Esophagus squamous epithelium (tissue), 5 donors: Measurements from ENCODE around the gene STK32C. TPM values are rescaled to one million over a fixed set of nuclear protein-coding genes. Genes with fewer than 3 reads are reported as not detected.

Experiments
- DNase-seq: peaks from one replicate; lab custom pipeline; 2025; lab: John Stamatoyannopoulos, UW
- H3K27ac ChIP-seq, 4 donors: fragments of 200-600 bp; sonication (generic); one replicate each; pipeline ENCODE4 v1.5.1; 2016 to 2019; ENCODE audit warnings: mild to moderate bottlenecking in 1 of 4
- H3K27me3 ChIP-seq, 4 donors: fragments of 200-600 bp; sonication (generic); 1 replicate in 3 of 4; 2 replicates in 1 of 4; pipeline versions ENCODE4 v1.5.1 to v1.6.0; 2017 to 2021; ENCODE audit warnings: antibody characterized with exemption in 1 of 4
- H3K36me3 ChIP-seq, 3 donors: fragments of 200-600 bp; sonication (generic); one replicate each; pipeline ENCODE4 v1.5.1; 2016 to 2019
- H3K4me1 ChIP-seq, 3 donors: fragments of 200-600 bp; sonication (generic); one replicate each; pipeline ENCODE4 v1.5.1; 2017 to 2019
- H3K4me3 ChIP-seq, 4 donors: fragments of 200-600 bp; sonication (generic); 1 replicate in 3 of 4; 2 replicates in 1 of 4; pipeline ENCODE4 v1.5.1; 2016 to 2019; ENCODE audit warnings: mild to moderate bottlenecking in 2 of 4, moderate library complexity in 1 of 4
- H3K9me3 ChIP-seq, 3 donors: fragments of 200-600 bp; sonication (generic); one replicate each; pipeline ENCODE4 v1.5.1; 2016 to 2019
- CTCF ChIP-seq, 6 experiments: fragments of 450-650 bp in 4 of 6; fragments of 200-600 bp in 2 of 6; sonication (generic) in 2 of 6; IDR thresholded peaks; one replicate each; pipeline ENCODE4 v1.5.1; 2016 to 2019; ENCODE audit warnings: antibody characterized with exemption in 6 of 6, mild to moderate bottlenecking in 4 of 6, moderate library complexity in 4 of 6
- POLR2A ChIP-seq, 4 donors: fragments of 450-650 bp; IDR thresholded peaks; one replicate each; pipeline ENCODE4 v1.6.1; 2017; ENCODE audit warnings: antibody characterized with exemption in 4 of 4, mild to moderate bottlenecking in 4 of 4, moderate library complexity in 3 of 4
- WGBS, 2 donors: methylation state at CpG; one replicate each; pipeline ENCODE4 v1.1.5; 2018; 5-methylcytosine and 5-hydroxymethylcytosine counted together
- intact Hi-C: fragments of 100-400 bp; cut with DNase I; formaldehyde crosslinking; loops from one replicate; pipeline ENCODE4 v1.15.0; 2022
- total RNA-seq, 4 donors: library from RNA; depleted of rRNA; stranded (reverse); fragments of >200 nt; gene quantifications; one replicate each; pipeline ENCODE4 v1.1.0, GENCODE V29; 2016
- donor health status: DM: yes; HTN: yes; CAD: no.

The STK32C gene
- total RNA-seq, 4 donors from 2014 or later = 2.3 to 5.5 (median 2.6) TPM

GRCh38 chr10:132179551-132180392 is 128.0 kb downstream of the STK32C start:
- Histone ChIP-seq H3K27ac (no peak overlapping the region), H3K36me3 (no peaks in the 10 kb centered on the region), H3K27me3 (peaks cover 0 to 89% (median under 1%) of the 10 kb centered on the region in 4 donors), H3K9me3 (no peaks in the 10 kb centered on the region), H3K4me1 (peaks cover 0 to 14% (median 0%) of the 10 kb centered on the region in 3 donors), H3K4me3 (no peak overlapping the region)
- whole genome bisulfite sequencing, 2 donors = 69 to 77% methylated on average over 5 to 8 of the region's 16 CpGs
- DNase-seq = no peak
- TF ChIP-seq POLR2A (IDR thresholded peaks at IDR 0.05) (no peak), CTCF (IDR thresholded peaks at IDR 0.05) (no peak)
- intact Hi-C loops = no loop called here

- TF ChIP-seq CTCF (IDR thresholded peaks at IDR 0.05) (no peak), POLR2A (IDR thresholded peaks at IDR 0.05) (no peak)
- no peak for DNase-seq
- no peak overlapping the region for H3K27ac ChIP-seq
- H3K9me3 ChIP-seq = no peaks in the 10 kb centered on the region
- peaks cover 0 to 10% (median 0%) of the 10 kb centered on the region in 3 donors for H3K4me1 ChIP-seq
- no peaks in the 10 kb centered on the region for H3K36me3 ChIP-seq
- H3K27me3 ChIP-seq = peaks cover 0 to 90% (median 0%) of the 10 kb centered on the region in 4 donors
- intact Hi-C loops = no loop called here
- no peak overlapping the region for H3K4me3 ChIP-seq
- WGBS, 2 donors = 71 to 75% methylated on average over 14 to 21 of the region's 23 CpGs
Measured at GRCh38 chr10:132178672-132179545, 128.8 kb downstream of the STK32C start.

- Histone ChIP-seq H3K27ac (no peak overlapping the region), H3K4me3 (no peak overlapping the region), H3K9me3 (no peaks in the 10 kb centered on the region), H3K36me3 (no peaks in the 10 kb centered on the region), H3K27me3 (peaks cover 0 to 85% (median 0%) of the 10 kb centered on the region in 4 donors), H3K4me1 (peaks cover 0 to 10% (median 0%) of the 10 kb centered on the region in 3 donors)
- TF ChIP-seq POLR2A (IDR thresholded peaks at IDR 0.05) = no peak
- TF ChIP-seq CTCF (IDR thresholded peaks at IDR 0.05) = no peak
- intact Hi-C loops = no loop called here
- 56 to 88% methylated on average over 1 to 5 of the region's 6 CpGs for WGBS, 2 donors
- no peak for DNase-seq
Measured at GRCh38 chr10:132178046-132178445, 129.7 kb downstream of the STK32C start.

GRCh38 chr10:132176623-132177500 is 130.9 kb downstream of the STK32C start:
- Histone ChIP-seq H3K36me3 (no peaks in the 10 kb centered on the region), H3K9me3 (no peaks in the 10 kb centered on the region), H3K27ac (no peak overlapping the region), H3K27me3 (peaks cover 0 to 80% (median 0%) of the 10 kb centered on the region in 4 donors), H3K4me1 (peaks cover 0 to 10% (median 0%) of the 10 kb centered on the region in 3 donors), H3K4me3 (no peak overlapping the region)
- WGBS, 2 donors = 58 to 59% methylated on average over 15 to 18 of the region's 19 CpGs
- intact Hi-C loops = no loop called here
- DNase-seq = no peak
- TF ChIP-seq POLR2A (IDR thresholded peaks at IDR 0.05) (no peak), CTCF (IDR thresholded peaks at IDR 0.05) (no peak)
